Breast epithelium (tissue), 4 donors: ENCODE data around the gene INAVA. TPM values are rescaled to one million over a fixed set of nuclear protein-coding genes. Genes with fewer than 3 reads are reported as not detected.
"Not testable (repeated sequence)": the region's sequence is repeated elsewhere in the genome, so short reads cannot be mapped to it uniquely, and the experiment has no call there.

Source experiments
- DNase-seq, 2 donors: peaks; one replicate each; pipeline ENCODE4 v3.0.0-alpha.2; 2019; ENCODE audit warnings: low spot score in 2 of 2
- H3K27ac ChIP-seq, 2 donors: fragments of 200-600 bp; sonication (generic) in 1 of 2; one replicate each; pipeline ENCODE4 v1.5.1; 2016 to 2019; ENCODE audit warnings: mild to moderate bottlenecking in 1 of 2
- H3K27me3 ChIP-seq, 2 donors: fragments of 200-600 bp; sonication (generic) in 1 of 2; one replicate each; pipeline versions ENCODE4 v1.5.1 to v1.6.0; 2017 to 2019; ENCODE audit warnings: control low read depth in 1 of 2, mild to moderate bottlenecking in 1 of 2
- H3K36me3 ChIP-seq: fragments of 200-600 bp; one replicate; pipeline ENCODE4 v1.5.1; 2019
- H3K4me1 ChIP-seq, 2 donors: fragments of 200-600 bp; sonication (generic); one replicate each; pipeline ENCODE4 v1.5.1; 2016 to 2019; ENCODE audit warnings: control low read depth in 1 of 2
- H3K4me3 ChIP-seq, 3 donors: fragments of 200-600 bp; sonication (generic); 1 replicate in 2 of 3; 2 replicates in 1 of 3; pipeline ENCODE4 v1.5.1; 2016 to 2019; ENCODE audit warnings: mild to moderate bottlenecking in 3 of 3, moderate library complexity in 2 of 3
- H3K9me3 ChIP-seq, 2 donors: fragments of 200-600 bp; sonication (generic) in 1 of 2; one replicate each; pipeline ENCODE4 v1.5.1; 2016 to 2019; ENCODE audit warnings: control low read depth in 1 of 2
- CTCF ChIP-seq, 3 donors: fragments of 450-650 bp; IDR thresholded peaks; one replicate each; pipeline ENCODE4 v1.5.1; 2016 to 2017; ENCODE audit warnings: antibody characterized with exemption in 3 of 3, mild to moderate bottlenecking in 3 of 3, moderate library complexity in 3 of 3
- POLR2A ChIP-seq: fragments of 450-650 bp; IDR thresholded peaks from one replicate; pipeline ENCODE4 v1.6.1; 2016; ENCODE audit warnings: antibody characterized with exemption, mild to moderate bottlenecking, moderate library complexity
- POLR2AphosphoS5 ChIP-seq, 3 donors: sonication (generic); formaldehyde crosslinking; IDR thresholded peaks; one replicate each; pipeline ENCODE4 v1.6.1; 2017; ENCODE audit warnings: antibody characterized with exemption in 3 of 3
- intact Hi-C: fragments of 100-400 bp; cut with DNase I; formaldehyde crosslinking; loops from one replicate; pipeline ENCODE4 v1.15.1; 2023; ENCODE audit warnings: low total_unique reads
- total RNA-seq, 3 donors: library from RNA; depleted of rRNA; stranded (reverse); fragments of >200 nt; gene quantifications; one replicate each; pipeline ENCODE4 v1.1.0, GENCODE V29; 2016

Gene INAVA
- total RNA-seq, 3 donors from 2014 or later = 1.0 to 7.5 TPM; not detected in 1

- intact Hi-C loops = loop anchor here (10.0 kb wide), 1 partner anchor 1262 kb away; no protein-coding TSS in a partner anchor
- H3K9me3 ChIP-seq = no peaks in the 10 kb centered on the region
- H3K4me3 ChIP-seq = no peak overlapping the region
- no peak for DNase-seq
- no peaks in the 10 kb centered on the region for H3K27me3 ChIP-seq
- H3K36me3 ChIP-seq = no peaks in the 10 kb centered on the region
- TF ChIP-seq POLR2AphosphoS5 (IDR thresholded peaks at IDR 0.05) (no peak), POLR2A (no peak), CTCF (IDR thresholded peaks at IDR 0.05) (no peak)
- no peak overlapping the region for H3K27ac ChIP-seq
- H3K4me1 ChIP-seq = no peaks in the 10 kb centered on the region
These were observed 27.7 kb downstream of the INAVA start for GRCh38 chr1:200922406-200922805.

GRCh38 chr1:200923601-200924000 lies 28.9 kb downstream of the INAVA start:
- intact Hi-C loops = loop anchor here (10.0 kb wide), 1 partner anchor 1261 kb away; no protein-coding TSS in a partner anchor
- DNase-seq = no peak
- H3K27ac ChIP-seq = no peak overlapping the region
- no peaks in the 10 kb centered on the region for H3K27me3 ChIP-seq
- no peak overlapping the region for H3K4me3 ChIP-seq
- TF ChIP-seq POLR2AphosphoS5 (IDR thresholded peaks at IDR 0.05) (no peak), CTCF (IDR thresholded peaks at IDR 0.05) (no peak), POLR2A (no peak)
- H3K36me3 ChIP-seq = no peaks in the 10 kb centered on the region
- no peaks in the 10 kb centered on the region for H3K9me3 ChIP-seq
- no peaks in the 10 kb centered on the region for H3K4me1 ChIP-seq

- Histone ChIP-seq H3K4me3 (no peak overlapping the region), H3K27me3 (no peaks in the 10 kb centered on the region), H3K27ac (no peak overlapping the region), H3K4me1 (no peaks in the 10 kb centered on the region), H3K36me3 (no peaks in the 10 kb centered on the region), H3K9me3 (no peaks in the 10 kb centered on the region)
- no peak for DNase-seq
- TF ChIP-seq CTCF (IDR thresholded peaks at IDR 0.05) (no peak), POLR2A (no peak), POLR2AphosphoS5 (IDR thresholded peaks at IDR 0.05) (no peak)
- intact Hi-C loops = loop anchor here (10.0 kb wide), 1 partner anchor 1259 kb away; no protein-coding TSS in a partner anchor
These were observed 31.1 kb downstream of the INAVA start for GRCh38 chr1:200925831-200926230.

GRCh38 chr1:200929530-200930278 lies 35.0 kb downstream of the INAVA start:
- Histone ChIP-seq H3K4me3 (no peak overlapping the region), H3K27me3 (no peaks in the 10 kb centered on the region), H3K9me3 (no peaks in the 10 kb centered on the region), H3K36me3 (no peaks in the 10 kb centered on the region), H3K4me1 (no peaks in the 10 kb centered on the region), H3K27ac (no peak overlapping the region)
- no peak for TF ChIP-seq CTCF (IDR thresholded peaks at IDR 0.05)
- no peak for TF ChIP-seq POLR2AphosphoS5 (IDR thresholded peaks at IDR 0.05)
- TF ChIP-seq POLR2A = no peak
- DNase-seq = no peak
- intact Hi-C loops = loop anchor here (10.0 kb wide), 1 partner anchor 1255 kb away; no protein-coding TSS in a partner anchor

- H3K4me3 ChIP-seq, H3K27ac ChIP-seq, H3K4me1 ChIP-seq, H3K9me3 ChIP-seq, H3K36me3 ChIP-seq, intact Hi-C loops, H3K27me3 ChIP-seq, DNase-seq: not testable (repeated sequence)
These were observed 35.6 kb downstream of the INAVA start for GRCh38 chr1:200930285-200930684.
